HG03571 (cell line): ENCODE measurements around the gene WDR75.

Experiments
- ATAC-seq: cut with Tn5 transposase; IDR thresholded peaks from one replicate; pipeline ENCODE4 v1.9.1; 2021; ENCODE audit not compliant: unreplicated experiment

Gene WDR75

DNA sequence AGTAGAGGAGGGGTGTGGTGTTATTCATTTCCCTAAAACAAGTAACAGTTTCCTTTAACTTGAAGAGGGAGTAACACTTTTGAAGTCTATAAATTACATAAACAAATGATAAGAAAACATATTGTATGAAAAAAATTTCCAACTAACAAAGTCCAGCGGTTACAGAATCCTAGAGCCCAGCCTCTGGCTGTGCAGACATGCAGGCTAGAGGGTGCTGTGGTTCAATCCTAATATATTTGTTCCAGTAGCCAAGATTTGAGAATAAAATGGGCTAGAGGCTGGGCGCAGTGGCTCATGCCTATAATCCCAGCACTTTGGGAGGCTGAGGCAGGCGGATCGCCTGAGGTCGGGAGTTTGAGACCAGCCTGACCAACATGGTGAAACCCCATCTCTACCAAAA, 56.9 kb downstream of the WDR75 start:
- ATAC-seq: no peak

DNA sequence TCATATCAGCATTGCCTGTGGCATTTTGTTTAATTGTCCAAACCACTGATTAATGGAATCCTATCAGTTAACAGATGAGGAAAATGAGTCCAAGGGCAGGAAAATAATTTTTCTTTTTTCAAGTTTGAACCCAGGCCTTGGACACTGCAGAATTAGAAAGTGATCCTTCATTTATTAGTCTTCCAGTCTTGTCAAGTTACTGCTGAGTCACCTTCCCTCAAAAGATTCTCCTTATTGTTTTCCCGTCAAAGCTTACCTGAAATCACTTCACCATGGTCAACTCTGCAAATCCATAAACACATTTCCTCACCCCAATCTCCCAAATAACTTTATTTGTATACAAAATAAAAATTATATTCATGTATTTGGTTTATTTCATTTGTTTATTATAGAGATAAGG, 57.9 kb downstream of the WDR75 start:
- ATAC-seq: no peak

DNA sequence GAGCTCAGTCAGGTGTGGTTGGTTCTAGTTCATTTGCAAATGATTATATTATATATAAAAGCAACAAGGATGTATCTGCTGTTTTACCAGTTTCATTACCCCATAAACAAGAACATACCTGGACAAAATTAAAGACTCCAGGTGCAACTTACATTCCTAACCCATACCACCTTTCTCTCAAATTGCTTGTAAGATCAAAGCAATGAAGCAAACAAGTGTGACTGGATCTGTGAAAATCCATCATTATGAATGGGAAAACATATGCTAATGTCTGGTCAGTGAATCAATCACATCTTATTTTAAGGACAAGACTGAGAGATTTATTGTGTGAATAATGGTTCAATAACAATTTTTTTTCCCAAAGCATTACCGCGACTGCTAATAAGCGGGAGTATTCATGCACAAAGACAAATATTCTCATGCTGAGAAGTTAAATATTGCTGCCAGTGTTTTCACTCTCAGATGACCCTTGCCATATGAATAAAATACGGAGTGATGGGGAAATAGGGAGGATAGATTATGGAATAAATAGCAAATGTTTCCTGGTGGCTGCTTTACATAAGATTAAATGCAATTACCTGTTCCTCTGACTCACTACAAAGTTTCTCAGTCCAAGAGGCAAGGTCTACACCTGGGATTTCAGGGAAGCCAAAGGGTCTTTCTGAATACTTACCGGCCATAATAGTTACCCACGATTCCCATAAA, 59.3 kb downstream of the WDR75 start:
- no peak for ATAC-seq

DNA sequence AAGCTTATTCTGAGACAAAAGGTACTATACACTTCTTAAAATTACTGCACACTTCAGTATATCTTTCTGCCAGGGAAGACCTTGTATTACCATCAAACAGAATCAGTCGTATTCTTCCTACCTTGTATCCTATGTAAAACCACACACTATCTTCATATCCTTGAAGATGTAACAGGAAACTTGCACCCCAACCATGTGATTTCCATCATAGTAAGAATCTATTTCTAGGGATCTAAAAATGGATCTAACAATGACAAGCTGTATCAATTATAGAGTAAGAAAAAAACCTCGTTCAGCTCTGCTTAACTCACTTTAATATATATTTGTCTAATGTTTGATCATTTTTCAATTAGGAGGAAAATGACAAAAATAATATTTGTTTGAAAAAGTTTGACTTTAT, 60.2 kb downstream of the WDR75 start:
- ATAC-seq: no peak

DNA sequence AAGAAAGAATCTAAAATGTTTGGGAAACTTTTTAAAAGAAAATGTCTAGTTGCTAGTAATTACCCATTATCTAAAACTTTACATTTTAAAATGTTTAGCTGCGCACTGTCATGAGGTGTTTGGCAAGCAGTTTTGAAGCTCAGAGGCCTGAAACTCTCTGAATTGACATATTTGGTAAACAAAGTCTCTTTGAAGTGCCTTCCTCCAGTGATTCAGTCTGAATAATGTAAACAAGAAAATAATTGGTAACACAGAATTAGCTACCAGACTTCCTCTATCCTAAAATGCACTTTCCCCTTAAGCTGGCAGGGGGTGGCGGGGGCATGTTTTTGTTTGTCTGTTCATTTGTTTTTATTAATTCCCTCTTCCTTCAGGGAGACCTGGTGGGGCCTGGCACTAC, 61.4 kb downstream of the WDR75 start:
- no peak for ATAC-seq

DNA sequence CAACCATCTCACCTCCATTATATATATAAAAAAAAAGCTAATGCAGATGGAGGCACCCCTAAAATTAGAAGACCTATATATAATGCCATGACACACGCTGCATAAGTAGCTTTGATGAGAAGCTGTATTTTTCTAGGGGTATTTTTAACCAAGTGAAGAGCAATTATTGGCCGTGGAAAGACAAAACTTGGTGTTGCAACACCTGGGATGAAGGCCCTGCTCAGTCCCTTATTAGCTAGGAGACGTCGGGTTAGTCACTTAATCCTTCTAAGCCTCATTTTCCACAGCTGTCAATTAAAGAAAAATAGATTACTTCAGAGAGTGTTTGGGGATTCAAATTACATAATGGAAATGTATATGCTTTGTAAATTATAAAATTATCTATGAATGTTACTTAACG, 63.0 kb downstream of the WDR75 start:
- no peak for ATAC-seq

DNA sequence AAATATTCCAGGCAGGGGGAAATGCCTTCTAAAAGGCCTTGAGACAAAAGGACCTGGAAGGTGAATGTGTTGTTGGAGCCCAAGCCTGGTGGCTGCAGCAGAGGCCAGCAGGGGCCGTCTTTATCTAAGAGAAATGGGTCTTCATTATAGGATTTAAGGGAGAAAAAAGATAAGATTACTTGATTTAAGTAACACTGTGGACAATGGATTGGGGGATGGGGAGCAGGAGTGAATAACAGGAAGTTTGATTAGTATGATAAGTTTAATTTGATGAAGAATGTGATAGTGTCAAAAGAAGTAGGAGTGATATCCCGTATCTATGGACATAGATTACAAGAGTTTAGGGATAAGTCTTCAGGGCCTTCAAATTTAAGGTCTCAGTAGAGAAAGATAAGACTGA, 64.2 kb downstream of the WDR75 start:
- ATAC-seq: no peak

DNA sequence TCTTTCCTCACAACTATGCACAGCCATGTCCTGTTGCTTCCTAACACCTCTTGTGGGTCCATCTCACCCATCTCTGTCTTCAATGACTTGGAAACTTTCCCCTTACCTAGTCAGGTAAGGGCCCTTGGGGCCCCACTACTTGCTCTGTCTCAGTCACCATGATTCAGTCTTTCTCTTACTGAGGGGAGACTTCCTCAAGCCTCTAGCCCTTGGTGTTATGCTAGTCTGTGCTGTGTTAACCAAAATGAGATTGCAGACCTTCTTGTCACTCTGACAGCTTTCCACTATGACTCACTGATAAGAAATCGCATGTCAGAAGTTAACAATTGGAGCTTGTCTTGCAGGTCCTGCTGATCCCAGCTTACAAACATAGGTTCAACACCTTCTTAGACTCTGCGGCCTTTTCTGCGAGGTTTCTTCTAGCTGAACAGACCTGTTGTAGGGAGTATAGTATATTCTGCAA, 65.3 kb downstream of the WDR75 start:
- ATAC-seq: no peak

DNA sequence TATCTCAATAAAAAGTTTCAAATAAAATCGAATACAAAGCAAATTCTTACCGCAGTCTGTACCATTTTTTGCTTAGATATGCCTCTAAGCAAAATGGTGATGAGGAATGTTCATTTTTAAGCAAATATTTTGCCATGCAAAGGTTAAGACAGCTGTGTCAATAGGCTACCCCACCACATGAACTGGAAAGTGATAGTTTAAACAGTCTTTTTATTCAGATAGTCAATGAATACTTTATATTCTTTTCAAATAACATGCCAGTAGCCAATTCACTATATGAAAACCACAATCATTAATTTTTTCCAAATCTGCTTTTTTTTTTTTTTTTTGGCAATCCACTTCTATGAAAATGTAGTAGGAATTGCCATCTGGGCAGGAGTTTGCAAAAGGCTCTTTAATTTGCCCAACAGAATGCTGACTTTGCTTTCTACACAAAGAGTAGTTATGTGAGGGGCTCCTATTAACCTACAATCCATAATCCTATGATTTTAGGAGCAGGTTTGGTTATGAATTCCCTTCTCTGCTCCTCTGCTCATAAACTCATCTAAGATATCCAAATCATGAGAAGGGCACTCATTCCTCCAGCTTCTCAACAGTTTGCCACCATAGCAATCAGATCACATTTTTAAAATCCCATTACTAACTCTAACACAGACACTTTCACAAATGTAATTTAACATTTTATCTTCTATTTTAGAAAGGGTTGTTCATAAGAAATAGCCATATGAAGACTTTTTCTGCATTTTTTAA, 70.1 kb downstream of the WDR75 start:
- no peak for ATAC-seq

DNA sequence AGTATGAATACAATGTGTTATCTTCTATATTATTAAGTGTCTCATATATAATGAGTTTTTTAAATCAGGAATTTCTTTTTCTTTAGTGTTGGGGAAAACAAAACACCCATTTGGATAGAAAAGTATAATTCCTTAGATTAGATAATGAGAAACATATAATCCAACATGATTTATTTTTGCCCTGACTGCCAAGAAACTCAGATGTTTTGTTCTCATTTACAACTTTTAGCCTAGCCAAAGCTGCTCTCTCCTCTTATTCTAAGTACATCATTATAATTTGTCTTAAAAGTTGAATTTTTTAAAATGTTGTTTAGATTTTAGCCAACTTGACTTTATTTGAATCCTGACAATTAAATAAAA, 70.7 kb downstream of the WDR75 start:
- no peak for ATAC-seq

DNA sequence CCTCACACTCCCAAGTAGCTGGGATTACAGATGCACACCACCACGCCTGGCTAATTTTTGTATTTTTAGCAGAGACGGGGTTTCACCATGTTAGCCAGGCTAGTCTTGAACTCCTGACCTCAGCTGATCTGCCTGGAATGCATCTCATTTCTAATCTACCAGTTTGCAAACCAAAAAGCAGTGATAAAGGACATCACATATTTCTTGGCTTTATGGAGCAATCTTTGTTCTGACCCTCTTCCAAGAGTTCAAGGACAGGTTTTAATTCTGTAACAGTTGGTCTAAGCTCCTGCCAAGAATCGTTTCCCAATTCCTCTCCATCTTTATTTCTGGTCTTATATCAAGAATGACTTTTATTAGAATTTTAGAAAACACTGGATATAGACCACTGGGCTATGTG, 71.6 kb downstream of the WDR75 start:
- ATAC-seq: no peak

DNA sequence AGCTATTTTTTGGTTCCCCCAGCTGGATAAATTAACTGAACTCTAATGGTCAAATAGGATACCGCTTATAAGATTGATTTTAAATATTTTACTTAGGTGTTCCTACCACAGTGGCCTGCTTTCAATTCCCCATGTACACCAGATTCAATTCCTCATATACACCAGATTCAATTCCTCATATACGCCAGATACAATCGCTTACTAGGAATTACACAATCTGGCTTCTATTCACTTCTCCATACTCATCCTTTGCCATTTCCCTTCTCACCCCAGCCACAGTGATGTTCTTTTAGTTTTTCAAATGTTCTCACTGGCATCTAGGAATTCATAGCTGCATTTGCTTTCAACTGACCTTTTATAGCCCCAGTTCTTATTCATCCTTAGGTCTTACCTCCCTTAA, 72.8 kb downstream of the WDR75 start:
- no peak for ATAC-seq

DNA sequence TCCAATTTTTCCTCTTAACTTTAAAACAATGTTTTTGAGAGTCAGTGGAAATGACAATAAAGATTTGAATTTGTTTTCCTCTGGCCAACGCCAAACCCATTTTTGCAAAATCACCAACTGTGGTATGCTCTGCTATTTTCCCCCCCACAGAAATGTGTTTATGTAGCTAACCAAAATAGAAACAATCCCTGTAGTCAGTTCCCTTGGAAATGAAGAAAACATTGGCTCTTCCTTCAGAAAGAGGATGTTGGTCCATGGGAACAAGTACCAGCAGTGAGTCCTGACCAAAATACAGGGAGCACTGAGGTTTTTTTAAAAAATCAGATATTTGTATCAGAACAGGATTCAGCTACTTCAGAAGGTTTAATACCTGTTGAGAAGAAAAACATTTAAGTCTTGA, 74.0 kb downstream of the WDR75 start:
- ATAC-seq: no peak

DNA sequence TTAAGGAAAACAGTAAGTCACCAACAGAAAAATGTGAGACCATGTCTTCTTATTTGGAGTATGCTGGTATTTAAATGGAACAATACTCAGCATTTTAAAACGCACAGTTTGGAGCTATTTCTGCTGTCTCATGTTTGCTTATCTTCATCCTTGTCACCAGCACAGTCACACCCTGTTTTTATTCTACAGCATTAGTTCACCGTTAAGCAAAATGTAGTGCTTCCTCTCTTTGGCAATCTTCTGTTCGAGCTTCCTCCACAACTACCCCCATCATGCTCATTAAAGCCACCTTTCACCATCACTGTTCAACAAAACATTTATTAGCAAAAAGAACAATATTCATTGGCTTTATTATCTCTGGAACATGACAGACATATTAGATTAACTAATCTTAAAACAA, 75.3 kb downstream of the WDR75 start:
- ATAC-seq: no peak

DNA sequence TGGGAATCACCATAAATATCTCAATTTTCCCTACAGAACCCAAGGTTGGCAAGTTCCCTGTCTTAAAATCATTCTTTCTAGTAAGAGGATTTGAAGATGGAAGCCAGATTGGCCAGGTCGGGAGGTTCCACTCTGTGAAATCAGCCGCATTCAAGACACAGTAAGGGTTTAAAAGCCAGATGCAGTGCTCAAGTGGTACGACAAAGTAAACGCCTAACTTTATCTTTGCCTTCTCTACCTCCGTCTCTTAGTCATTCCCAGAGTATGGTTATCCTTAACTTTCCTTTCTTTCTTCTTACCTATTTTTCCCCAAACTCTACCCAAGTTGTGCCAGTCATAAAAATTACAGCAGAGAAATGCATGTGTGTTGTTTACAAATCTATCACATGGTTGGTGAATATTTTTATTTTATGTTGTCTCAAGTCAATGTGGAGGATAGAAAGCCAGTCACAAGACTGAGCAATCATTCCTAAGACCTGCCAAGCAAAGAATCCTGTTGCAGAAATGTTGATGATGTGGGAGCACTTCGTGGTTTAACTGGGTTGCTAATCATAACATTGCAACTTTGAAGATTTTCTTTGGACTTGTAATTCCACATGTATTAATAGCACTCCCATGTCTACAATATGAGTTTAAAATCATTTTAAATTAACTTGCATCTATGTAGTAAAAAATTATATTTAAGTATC, 76.7 kb downstream of the WDR75 start:
- ATAC-seq: no peak

DNA sequence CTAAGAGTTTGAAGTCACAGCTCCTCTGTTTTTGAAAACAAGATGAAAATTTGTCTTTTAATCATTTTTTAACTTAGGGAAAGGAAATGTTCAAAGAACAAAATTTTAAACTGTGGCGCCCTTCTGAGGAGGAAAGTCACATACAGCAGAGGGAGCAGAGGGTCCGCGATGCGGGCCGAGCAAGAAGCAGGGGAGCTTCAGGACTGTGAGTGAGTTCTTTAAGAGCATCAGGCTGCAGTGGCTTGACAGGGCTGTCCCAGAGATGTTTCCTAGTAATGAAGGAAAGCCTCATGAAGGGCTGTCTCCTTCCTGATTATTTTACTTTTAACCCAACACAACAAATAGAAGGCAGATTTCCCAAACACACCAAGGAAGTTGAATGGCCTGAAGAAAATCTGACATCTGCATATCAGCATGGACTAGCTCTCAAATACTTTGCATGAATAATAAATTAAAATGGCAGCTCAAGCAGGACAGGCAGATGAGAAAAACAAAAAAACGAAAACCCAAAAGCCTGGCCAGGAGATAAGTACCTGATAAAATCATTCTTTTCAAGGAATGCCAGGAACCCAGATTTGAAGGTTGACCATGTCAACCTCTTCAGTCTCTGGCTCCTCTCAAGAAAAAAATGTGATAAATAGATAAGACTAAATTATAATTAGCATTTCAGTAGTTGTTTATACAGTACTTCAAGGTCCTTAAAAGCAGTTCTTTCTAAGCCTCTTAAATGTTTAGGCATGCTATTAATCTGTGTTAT, 78.5 kb downstream of the WDR75 start:
- no peak for ATAC-seq

DNA sequence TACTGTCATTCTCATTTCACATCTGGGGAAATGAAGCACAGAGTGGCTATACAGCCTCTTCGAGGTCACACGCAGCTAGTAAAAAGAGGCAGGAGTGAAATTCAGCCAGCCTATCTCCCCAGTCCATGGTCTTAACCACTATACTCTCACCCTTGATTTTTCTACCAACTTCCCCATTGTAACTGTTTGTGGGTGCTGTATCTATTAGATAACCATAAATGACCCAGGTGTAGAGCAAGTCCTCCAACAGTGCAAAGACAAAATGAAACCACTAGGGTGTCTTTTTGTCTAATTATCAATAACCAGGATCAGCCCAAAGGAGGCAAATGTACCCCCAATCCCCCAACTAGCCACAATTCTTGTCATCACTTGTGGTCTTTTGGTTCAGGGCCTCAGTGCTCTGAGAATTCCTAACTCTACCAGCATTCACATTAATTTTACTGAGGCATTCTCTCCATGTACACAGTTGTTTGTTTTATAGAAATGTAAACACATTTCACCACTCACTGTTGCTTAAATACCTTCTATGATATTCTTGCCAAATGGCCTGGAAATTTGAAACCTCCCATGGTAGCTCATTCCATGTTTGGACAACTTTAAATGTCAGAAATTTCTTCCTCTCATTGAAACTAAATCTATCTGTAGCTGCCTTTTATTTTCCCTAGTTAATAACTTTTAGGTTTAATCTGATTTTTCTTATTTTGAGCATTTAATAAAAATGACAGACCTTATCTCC, 80.6 kb downstream of the WDR75 start:
- no peak for ATAC-seq

DNA sequence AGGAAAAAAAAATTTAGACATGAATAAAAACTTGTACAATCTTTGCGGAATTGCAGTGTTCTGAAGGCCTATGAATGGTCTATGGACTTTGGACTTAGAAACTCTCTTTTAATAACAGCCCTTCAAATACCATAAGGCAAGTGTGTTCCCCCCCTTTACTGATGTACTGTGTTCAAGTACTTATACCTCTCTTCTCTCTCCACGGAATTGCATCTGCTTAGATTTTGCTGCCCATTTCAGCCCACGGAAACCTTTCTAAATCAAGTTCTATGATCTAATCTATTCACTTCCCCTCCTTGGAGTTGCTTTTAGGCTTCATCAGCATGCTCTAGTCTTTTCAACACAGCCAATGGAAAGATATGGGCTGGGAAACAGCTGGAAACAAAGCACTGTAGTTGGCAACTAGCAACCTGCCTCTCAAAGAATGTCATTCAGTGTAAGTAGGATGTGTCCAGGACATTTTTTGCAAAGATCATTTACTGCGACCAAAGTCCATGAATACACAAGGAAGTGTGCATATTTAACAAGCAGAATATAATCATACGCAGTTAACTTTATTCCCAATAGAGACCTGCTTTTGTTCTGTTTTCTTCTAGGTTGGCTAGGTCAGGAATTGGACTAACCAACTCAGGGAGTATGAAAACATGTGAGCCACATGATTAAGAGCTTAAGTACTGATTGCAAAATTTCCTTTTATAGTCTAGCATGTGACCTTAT, 81.3 kb downstream of the WDR75 start:
- ATAC-seq: no peak

DNA sequence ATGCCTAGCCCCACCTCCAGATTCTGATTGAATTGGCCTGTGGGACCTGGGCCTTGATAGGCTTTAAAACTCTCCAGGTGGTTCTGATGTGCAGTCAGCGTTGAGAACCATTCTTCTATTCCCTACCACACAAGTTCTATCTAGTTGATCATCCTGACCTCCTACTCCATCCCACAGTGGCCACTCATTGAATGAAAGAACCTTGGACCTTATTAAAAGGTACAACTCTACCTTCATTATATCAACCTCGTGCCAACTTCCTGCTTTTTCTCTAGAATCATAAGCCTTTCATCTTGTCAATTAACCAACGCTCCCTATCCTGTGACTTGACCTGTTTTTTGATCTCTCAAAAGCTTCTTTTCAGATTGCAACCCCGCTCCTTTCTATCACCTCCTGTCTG, 83.5 kb downstream of the WDR75 start:
- ATAC-seq: no peak
